HEK293 (cell line): ENCODE data around the gene MRPL55.

Experiments
- CTCF ChIP-seq: fragments of 450-650 bp; formaldehyde crosslinking; IDR thresholded peaks from 2 replicates; pipeline ENCODE4 v1.5.1; 2016; ENCODE audit warnings: missing biosample characterization, missing genetic modification characterization
- ZNF174 ChIP-seq: fragments of 450-650 bp; formaldehyde crosslinking; IDR thresholded peaks from 2 replicates; pipeline ENCODE4 v1.5.0; 2017; ENCODE audit warnings: missing biosample characterization, mild to moderate bottlenecking, missing genetic modification characterization
- ZNF24 ChIP-seq: fragments of 450-650 bp; formaldehyde crosslinking; IDR thresholded peaks from 2 replicates; pipeline ENCODE4 v1.5.1; 2016; ENCODE audit warnings: missing biosample characterization, missing genetic modification characterization
- ZNF501 ChIP-seq: fragments of 450-650 bp; formaldehyde crosslinking; IDR thresholded peaks from 2 replicates; pipeline ENCODE4 v1.5.1; 2016; ENCODE audit warnings: missing biosample characterization, missing genetic modification characterization
- ZNF777 ChIP-seq: fragments of 450-650 bp; formaldehyde crosslinking; IDR thresholded peaks from 2 replicates; pipeline ENCODE4 v1.5.1; 2017; ENCODE audit warnings: missing biosample characterization, missing genetic modification characterization, borderline replicate concordance
- TF ChIP-seq, protein P1 (sequence below): fragments of 450-650 bp; formaldehyde crosslinking; IDR thresholded peaks from 2 replicates; pipeline ENCODE4 v1.5.1; 2016; ENCODE audit warnings: missing biosample characterization, missing genetic modification characterization
- TF ChIP-seq, protein P2 (sequence below): fragments of 450-650 bp; formaldehyde crosslinking; IDR thresholded peaks from 2 replicates; pipeline ENCODE4 v1.5.1; 2016; ENCODE audit warnings: missing biosample characterization, missing genetic modification characterization

DNA sequence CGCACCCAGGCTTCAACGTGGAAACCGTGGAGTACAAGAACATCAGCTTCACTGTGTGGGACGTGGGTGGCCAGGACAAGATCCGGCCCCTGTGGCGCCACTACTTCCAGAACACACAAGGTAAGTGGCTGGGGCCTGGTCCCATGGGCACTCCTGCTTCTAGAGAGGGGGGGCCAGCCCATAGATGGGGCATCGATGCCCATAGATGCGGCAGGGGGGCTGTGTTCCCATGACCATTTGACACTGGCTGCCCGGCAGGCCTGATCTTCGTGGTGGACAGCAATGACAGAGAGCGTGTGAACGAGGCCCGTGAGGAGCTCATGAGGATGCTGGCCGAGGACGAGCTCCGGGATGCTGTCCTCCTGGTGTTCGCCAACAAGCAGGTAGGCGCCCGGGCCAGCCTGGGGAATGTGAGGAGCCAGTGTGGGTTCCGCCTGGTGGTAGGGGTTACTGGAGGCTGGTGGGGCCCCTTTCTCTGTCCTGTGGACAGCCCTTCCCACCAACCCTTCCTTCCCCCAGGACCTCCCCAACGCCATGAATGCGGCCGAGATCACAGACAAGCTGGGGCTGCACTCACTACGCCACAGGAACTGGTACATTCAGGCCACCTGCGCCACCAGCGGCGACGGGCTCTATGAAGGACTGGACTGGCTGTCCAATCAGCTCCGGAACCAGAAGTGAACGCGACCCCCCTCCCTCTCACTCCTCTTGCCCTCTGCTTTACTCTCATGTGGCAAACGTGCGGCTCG, 11.6 kb downstream of the MRPL55 start:
- TF ChIP-seq CTCF, result no peak
- no peak for TF ChIP-seq ZNF24 (tag by site-specific recombination)
- no peak for TF ChIP-seq ZNF501 (tag by site-specific recombination)
- TF ChIP-seq, protein P1, sequence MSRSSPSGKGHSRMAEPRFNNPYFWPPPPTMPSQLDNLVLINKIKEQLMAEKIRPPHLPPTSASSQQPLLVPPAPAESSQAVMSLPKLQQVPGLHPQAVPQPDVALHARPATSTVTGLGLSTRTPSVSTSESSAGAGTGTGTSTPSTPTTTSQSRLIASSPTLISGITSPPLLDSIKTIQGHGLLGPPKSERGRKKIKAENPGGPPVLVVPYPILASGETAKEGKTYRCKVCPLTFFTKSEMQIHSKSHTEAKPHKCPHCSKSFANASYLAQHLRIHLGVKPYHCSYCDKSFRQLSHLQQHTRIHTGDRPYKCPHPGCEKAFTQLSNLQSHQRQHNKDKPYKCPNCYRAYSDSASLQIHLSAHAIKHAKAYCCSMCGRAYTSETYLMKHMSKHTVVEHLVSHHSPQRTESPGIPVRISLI (tag by site-specific recombination), result no peak
- no peak for TF ChIP-seq ZNF174 (tag by site-specific recombination)
- TF ChIP-seq, protein P2, sequence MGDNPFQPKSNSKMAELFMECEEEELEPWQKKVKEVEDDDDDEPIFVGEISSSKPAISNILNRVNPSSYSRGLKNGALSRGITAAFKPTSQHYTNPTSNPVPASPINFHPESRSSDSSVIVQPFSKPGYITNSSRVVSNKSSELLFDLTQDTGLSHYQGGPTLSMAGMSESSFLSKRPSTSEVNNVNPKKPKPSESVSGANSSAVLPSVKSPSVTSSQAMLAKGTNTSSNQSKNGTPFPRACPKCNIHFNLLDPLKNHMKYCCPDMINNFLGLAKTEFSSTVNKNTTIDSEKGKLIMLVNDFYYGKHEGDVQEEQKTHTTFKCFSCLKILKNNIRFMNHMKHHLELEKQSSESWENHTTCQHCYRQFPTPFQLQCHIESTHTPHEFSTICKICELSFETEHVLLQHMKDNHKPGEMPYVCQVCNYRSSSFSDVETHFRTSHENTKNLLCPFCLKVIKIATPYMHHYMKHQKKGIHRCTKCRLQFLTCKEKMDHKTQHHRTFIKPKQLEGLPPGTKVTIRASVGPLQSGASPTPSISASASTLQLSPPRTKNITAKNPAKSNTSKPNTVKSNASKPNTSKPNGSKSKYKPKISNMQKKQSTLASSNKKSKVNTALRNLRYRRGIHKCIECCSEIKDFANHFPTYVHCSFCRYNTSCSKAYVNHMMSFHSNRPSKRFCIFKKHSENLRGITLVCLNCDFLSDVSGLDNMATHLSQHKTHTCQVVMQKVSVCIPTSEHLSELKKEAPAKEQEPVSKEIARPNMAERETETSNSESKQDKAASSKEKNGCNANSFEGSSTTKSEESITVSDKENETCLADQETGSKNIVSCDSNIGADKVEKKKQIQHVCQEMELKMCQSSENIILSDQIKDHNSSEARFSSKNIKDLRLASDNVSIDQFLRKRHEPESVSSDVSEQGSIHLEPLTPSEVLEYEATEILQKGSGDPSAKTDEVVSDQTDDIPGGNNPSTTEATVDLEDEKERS (tag by site-specific recombination), result no peak
- TF ChIP-seq ZNF777, result no peak
